Hematopoietic multipotent progenitor cell treated with erythropoietin and hydrocortisone succinate and interleukin-3 and kit ligand, for 8 days (in vitro differentiated cells): ENCODE measurements around the gene LRP2.
A peak's percentile ranks its signal among the peaks of the same experiment; 100 is the strongest.

Source experiments
- DNase-seq: peaks from one replicate; pipeline ENCODE4 v3.0.0-alpha.2; 2015

Gene LRP2

GRCh38 chr2:169232551-169233154, 129.7 kb downstream of the LRP2 start:
- no peak for DNase-seq

GRCh38 chr2:169230204-169230603, 132.1 kb downstream of the LRP2 start:
- no peak for DNase-seq

- no peak for DNase-seq
Observed at GRCh38 chr2:169229590-169229989, 132.7 kb downstream of the LRP2 start.

- DNase-seq, result no peak
Observed at GRCh38 chr2:169225906-169226305, 136.4 kb downstream of the LRP2 start.

GRCh38 chr2:169225233-169225750, 137.0 kb downstream of the LRP2 start:
- DNase-seq, result no peak

GRCh38 chr2:169222665-169223064, 139.7 kb downstream of the LRP2 start:
- no peak for DNase-seq

DNA sequence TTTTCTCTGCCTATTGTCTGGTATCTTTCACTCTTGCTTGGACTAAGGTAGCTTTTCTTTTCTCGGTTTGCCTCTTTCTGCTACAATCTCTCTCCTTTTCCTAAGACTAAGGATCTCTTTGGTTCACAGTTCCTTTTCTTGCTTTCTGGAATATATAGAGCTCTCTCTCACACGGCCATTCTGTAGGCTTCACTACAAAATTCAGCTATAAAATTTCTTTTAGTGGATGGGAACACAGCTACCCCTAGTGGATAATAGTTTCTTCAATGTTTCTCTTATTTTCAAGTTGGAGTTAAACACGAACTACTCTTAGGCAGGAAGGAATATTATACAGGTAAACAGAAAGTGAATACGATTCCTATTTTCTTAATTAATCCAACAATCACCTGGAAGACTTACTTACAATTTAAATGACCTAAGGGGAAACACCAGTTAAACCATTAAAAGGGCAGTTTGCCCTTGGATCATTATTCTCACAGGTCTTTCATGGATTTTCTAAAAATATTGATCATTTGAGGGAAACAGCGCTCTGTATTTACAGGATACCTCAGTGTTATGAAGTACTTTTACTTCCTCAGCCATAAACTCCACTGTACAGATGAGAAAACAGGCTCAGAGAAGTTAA, 140.5 kb downstream of the LRP2 start:
- peak; percentile 56 for DNase-seq

- no peak for DNase-seq
Observed at GRCh38 chr2:169210917-169211316, 151.4 kb downstream of the LRP2 start.

DNA sequence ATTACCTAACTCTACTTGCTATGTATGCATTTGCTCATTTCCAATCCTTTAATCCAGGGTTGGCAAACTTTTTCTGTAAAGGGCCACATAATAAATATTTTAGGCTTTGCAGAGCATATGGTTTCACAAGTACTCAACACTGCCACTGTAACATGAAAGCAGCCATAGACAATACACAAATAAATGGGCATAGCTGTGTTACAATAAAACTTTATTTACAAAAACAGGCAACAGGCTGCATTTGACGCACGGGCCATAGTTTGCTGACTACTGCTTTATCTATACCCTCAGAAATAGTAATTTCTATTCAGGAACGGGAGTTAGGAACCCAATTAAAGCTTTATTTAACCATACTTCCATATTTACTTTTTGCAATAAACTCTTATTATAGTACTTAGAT, 154.3 kb downstream of the LRP2 start:
- DNase-seq, result no peak

DNA sequence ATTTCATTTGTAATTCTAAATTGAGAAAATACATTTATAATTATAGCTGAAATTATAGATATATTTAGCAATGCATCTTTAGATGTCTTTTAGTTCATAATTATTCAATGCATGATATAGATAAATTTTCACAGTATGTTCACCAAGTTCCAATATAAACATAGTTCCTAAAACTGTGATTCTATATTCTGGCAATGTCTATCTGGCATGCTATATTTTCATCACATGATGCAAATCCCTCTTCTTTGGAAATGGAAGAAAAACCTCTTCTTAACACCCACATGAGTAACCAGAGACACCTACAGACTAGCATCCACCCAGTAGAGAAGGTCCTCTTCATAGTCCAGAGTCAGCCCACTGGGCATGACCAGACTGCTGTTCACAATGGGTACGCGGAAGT, 157.2 kb downstream of the LRP2 start:
- no peak for DNase-seq

GRCh38 chr2:169203952-169204351, 158.4 kb downstream of the LRP2 start:
- DNase-seq, result no peak

DNA sequence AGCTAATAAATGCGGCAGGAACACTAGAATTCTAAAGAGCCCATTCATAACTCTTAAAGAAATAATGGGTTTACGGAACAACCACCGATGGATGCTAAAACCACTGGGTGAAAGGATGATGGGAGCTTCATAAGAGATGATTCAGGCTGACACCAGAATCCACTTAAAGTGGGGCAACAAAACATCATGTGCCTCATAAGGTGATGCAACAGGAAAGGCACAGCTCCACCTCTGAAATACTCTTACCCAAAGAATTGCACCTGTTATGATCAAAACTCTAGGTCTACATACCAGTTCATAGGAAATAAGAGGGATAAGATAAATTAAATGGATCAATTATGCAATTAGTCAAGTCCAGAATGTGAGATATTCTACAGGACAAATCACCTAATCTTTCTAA, 161.6 kb downstream of the LRP2 start:
- no peak for DNase-seq

- no peak for DNase-seq
Observed at GRCh38 chr2:169193618-169194017, 168.7 kb downstream of the LRP2 start.

DNA sequence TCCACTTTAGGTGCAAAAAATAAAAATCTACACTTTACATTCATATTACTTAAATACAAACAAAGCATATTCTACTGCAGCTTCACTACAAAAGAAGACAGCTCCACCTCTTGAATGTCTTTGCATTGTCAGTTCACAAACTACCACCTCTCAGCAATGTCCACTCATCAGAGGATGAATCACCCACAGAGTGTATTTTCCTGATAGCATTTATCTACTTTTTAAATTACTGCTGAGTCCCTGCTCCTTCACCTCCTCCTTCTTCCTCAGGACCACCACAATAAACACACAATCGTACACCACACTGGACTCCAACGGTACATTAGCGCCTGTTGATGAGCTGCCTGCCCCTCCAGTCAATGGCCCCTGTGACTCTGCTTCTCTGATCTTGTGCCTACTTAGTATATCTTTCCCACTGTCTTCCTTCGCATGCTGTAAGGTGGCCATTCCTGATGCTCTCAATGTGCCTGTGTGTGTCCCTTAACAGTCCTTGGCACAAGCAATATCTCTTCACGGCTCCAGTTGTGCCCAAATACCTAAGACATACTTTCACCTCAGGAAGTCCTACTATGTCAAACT, 172.0 kb downstream of the LRP2 start:
- peak; percentile 27 for DNase-seq

DNA sequence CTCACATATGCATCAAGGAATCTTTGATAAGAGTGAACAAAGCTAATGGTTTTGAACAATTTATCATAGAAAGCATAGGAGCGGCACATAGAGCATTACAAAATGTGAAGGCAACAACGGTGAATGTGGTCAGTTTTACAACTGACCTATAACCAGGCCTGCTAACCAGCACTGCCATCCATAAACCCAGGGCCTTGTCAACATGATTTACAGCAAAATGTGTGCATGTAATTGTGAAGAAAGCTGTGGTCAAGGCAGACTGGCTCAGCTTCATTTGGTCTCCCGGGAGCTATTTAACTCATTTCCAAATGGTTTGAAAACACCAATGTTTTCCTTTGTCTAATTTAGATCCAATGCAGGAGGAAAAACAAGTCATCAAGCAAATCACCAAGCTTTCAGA, 173.2 kb downstream of the LRP2 start:
- DNase-seq, result no peak

DNA sequence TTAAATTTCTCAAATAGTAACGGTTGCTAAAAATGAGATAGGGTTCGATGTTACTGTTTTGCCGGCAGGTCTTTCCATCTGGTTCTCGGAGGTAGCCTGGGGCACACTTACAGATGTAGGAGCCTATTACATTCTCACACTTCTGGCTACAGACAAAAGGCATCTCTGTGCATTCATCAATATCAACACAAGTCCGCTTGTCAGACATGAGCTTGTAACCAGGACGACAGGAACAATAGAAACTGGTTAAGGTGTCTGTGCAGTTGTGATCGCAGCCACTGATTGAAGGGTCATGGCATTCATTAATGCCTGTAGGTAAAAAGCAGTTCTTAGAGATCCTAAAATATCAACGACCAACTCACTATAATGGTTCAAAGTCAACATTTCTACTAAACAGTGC, 176.6 kb downstream of the LRP2 start:
- no peak for DNase-seq

DNA sequence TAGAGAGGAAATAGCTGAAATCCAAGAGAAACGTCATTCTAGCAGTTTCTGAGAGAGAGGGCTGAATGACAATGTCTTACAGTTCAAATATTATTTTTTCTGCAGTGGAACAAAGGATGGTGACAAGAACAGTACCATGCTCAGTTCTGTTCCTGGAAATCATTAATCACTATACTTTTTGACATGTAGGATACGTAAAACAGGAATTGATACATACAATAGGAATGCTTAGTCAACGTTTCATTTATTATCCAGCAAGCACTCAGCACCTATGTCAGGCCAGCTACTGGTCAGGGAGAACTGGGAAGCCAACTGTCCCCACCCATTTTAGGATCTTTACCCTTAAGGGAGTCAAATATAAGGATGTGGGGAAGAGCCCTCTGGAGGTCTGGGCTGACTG, 178.3 kb downstream of the LRP2 start:
- no peak for DNase-seq

- no peak for DNase-seq
Observed at GRCh38 chr2:169182573-169182972, 179.8 kb downstream of the LRP2 start.

GRCh38 chr2:169178804-169179390, 183.4 kb downstream of the LRP2 start:
- no peak for DNase-seq

GRCh38 chr2:169178364-169178763, 184.0 kb downstream of the LRP2 start:
- no peak for DNase-seq

- DNase-seq, result no peak
Observed at GRCh38 chr2:169175112-169175511, 187.2 kb downstream of the LRP2 start.

- DNase-seq, result no peak
Observed at GRCh38 chr2:169173876-169174275, 188.5 kb downstream of the LRP2 start.

- DNase-seq, result no peak
Observed at GRCh38 chr2:169172914-169173313, 189.4 kb downstream of the LRP2 start.

GRCh38 chr2:169172151-169172735, 190.1 kb downstream of the LRP2 start:
- no peak for DNase-seq
